Tibial nerve (tissue), 4 donors: ENCODE results near the gene AGMO.

ENCODE experiments used
- CTCF ChIP-seq, 5 experiments: fragments of 200-600 bp in 3 of 5; fragments of 450-650 bp in 2 of 5; sonication (generic) in 3 of 5; IDR thresholded peaks; one replicate each; pipeline ENCODE4 v1.5.1; 2016 to 2019; ENCODE audit warnings: antibody characterized with exemption in 5 of 5, mild to moderate bottlenecking in 3 of 5, moderate library complexity in 2 of 5
- EP300 ChIP-seq, 2 donors: sonication (generic); formaldehyde crosslinking; IDR thresholded peaks; one replicate each; pipeline ENCODE4 v1.6.1; 2017; ENCODE audit warnings: antibody characterized with exemption in 2 of 2, mild to moderate bottlenecking in 1 of 2
- POLR2A ChIP-seq, 2 donors: fragments of 450-650 bp; IDR thresholded peaks; one replicate each; pipeline ENCODE4 v1.6.1; 2017; ENCODE audit warnings: antibody characterized with exemption in 2 of 2, mild to moderate bottlenecking in 2 of 2, moderate library complexity in 2 of 2

DNA sequence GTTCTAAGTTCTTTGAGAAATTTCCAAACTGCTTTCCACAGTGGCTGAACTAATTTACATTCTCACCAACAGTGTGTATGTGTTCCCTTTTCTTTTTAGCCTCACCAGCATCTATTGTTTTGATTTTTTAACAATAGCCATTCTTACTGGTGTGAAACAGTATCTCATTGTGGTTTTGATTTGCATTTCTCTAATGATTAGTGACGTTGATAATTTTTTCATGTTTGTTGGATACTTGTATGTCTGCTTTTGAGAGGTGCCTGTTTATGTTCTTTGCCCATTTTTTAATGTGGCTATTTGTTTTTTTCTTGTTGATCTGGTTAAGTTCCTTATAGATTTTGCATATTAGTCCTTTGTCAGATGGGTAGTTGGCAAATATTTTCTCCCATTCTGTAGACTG is 191.4 kb downstream of the AGMO start:
- TF ChIP-seq CTCF (IDR thresholded peaks at IDR 0.05) (no peak), EP300 (IDR thresholded peaks at IDR 0.05) (no peak), POLR2A (IDR thresholded peaks at IDR 0.05) (no peak)
